G401 (cell line): Measurements from ENCODE around the gene GAL3ST1. TPM values are rescaled to one million over a fixed set of nuclear protein-coding genes. Genes with fewer than 3 reads are reported as not detected.

ENCODE experiments used
- DNase-seq: peaks from one replicate; pipeline ENCODE4 v3.0.0-alpha.2; 2015; ENCODE audit warnings: low spot score
- in situ Hi-C: cut with HindIII; loops from 2 replicates; pipeline ENCODE4 v1.10.0; 2016; ENCODE audit warnings: low sequenced_read_pairs, mixed read lengths
- total RNA-seq: library from RNA; depleted of rRNA; stranded (reverse); fragments of >200 nt; shearing (Covaris generic); gene quantifications from 2 replicates; pipeline ENCODE4 v1.2.3, GENCODE V29; 2014; rRNA removed

Gene GAL3ST1
- total RNA-seq, 1 experiment from 2014 or later = not detected

DNA sequence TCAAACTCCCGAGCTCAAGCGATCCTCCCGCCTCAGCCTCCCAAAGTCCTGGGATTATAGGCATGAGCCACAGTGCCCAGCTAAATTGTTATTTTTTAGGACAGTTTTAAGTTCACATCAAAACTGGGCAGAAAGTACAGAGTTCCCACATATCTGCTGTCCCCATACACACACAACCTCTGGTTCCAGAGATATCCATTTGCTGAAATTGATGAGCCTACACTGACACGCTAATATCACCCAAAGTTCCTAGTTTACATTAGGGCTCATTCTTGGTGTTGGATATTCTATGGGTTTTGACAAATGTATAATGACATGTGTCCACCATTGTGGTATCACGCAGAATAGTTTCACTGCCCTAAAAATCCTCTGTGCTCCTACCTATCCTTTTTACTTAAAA, 66.2 kb downstream of the GAL3ST1 start:
- DNase-seq = no peak
- in situ Hi-C loops = no loop called here

DNA sequence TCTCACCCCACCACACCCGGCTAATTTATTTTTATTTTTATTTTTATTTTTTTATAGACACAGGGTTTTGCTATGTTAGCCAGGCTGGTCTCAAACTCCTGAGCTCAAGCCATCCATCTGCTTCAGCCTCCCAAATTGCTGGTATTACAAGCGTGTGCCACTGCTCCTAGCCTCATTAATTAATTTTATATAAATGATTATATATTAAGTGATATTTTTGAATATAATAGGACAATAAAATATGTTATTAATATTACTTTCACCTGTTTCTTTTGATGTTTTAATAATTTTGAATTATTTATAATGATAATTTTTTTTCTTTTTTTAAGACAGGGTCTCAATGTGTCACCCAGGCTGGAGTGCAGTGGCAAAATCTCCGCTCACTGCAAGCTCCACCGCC, 66.8 kb downstream of the GAL3ST1 start:
- DNase-seq = no peak
- in situ Hi-C loops = no loop called here

- in situ Hi-C loops = no loop called here
- no peak for DNase-seq
These were observed 67.9 kb downstream of the GAL3ST1 start for GRCh38 chr22:30506507-30506968.

Other genes starting within 250 kb of the GAL3ST1 start
- gene TBC1D10A, start 247.7 kb downstream of the GAL3ST1 start, total RNA-seq = 12.8 and 31.0 TPM in 2 replicates
- gene SF3A1, start 217.8 kb downstream of the GAL3ST1 start, total RNA-seq = 16.5 and 25.5 TPM in 2 replicates
- gene CCDC157, start 217.7 kb downstream of the GAL3ST1 start, total RNA-seq = 1.8 and 2.9 TPM in 2 replicates
- gene RNF215, start 187.3 kb downstream of the GAL3ST1 start, total RNA-seq = 20.5 and 23.2 TPM in 2 replicates
- gene SEC14L2, start 177.6 kb downstream of the GAL3ST1 start, total RNA-seq = 13.1 and 15.8 TPM in 2 replicates
- 79.7 and 96.7 TPM in 2 replicates for gene MTFP1, start 148.9 kb downstream of the GAL3ST1 start, total RNA-seq
- not detected in 2 replicates for gene SEC14L3, start 102.6 kb downstream of the GAL3ST1 start, total RNA-seq
- not detected in 2 replicates for gene SEC14L4, start 69.0 kb downstream of the GAL3ST1 start, total RNA-seq
- gene SEC14L6, start 27.9 kb downstream of the GAL3ST1 start, total RNA-seq = not detected in 2 replicates
- gene PES1, start 17.2 kb upstream of the GAL3ST1 start, total RNA-seq = 133 and 162 TPM in 2 replicates
- gene TCN2, start 32.5 kb upstream of the GAL3ST1 start, total RNA-seq = 12.9 and 17.1 TPM in 2 replicates
- gene SLC35E4, start 61.1 kb upstream of the GAL3ST1 start, total RNA-seq = 6.3 and 15.5 TPM in 2 replicates
- gene DUSP18, start 93.2 kb upstream of the GAL3ST1 start, total RNA-seq = 4.5 and 5.1 TPM in 2 replicates
- gene OSBP2, start 120.2 kb upstream of the GAL3ST1 start, total RNA-seq = 3.0 and 4.4 TPM in 2 replicates